ENCODE data around the gene TBX21.

DNA sequence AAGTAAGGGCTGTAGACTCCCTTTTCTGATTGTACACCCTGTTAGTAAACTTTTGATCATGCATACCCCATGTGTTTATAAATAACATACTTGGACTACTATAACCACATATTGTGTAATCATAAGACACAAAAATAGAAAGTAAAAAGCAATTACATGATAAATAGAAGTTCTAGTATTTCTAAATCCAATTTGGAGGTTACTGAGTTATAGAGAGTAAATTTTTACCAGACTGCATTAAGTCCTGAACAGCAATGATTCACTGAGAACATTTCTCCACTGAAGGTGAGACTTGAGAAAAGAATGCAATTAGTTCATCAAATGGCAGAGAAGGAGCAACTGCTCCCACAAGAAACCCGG lies 46.8 kb upstream of the TBX21 start:
- TF ChIP-seq, protein P1, sequence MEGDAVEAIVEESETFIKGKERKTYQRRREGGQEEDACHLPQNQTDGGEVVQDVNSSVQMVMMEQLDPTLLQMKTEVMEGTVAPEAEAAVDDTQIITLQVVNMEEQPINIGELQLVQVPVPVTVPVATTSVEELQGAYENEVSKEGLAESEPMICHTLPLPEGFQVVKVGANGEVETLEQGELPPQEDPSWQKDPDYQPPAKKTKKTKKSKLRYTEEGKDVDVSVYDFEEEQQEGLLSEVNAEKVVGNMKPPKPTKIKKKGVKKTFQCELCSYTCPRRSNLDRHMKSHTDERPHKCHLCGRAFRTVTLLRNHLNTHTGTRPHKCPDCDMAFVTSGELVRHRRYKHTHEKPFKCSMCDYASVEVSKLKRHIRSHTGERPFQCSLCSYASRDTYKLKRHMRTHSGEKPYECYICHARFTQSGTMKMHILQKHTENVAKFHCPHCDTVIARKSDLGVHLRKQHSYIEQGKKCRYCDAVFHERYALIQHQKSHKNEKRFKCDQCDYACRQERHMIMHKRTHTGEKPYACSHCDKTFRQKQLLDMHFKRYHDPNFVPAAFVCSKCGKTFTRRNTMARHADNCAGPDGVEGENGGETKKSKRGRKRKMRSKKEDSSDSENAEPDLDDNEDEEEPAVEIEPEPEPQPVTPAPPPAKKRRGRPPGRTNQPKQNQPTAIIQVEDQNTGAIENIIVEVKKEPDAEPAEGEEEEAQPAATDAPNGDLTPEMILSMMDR (IDR thresholded peaks at IDR 0.05 in 2 of 3, conservative IDR thresholded peaks at IDR 0.05 in 1 of 3; ENCODE audit: control insufficient read depth in 2 of 3, extremely low read depth in 1 of 3, insufficient read depth in 1 of 3, low read depth in 3 of 3, low read length in 3 of 3), result no peak
- no peak for TF ChIP-seq TAF1 (IDR thresholded peaks at IDR 0.05; ENCODE audit: borderline replicate concordance, low read depth, low read length)
- no peak for TF ChIP-seq USF2 (IDR thresholded peaks at IDR 0.05; ENCODE audit: borderline replicate concordance, low read depth, low read length)
- no peak for TF ChIP-seq SIN3A (IDR thresholded peaks at IDR 0.05; ENCODE audit: low read depth, low read length)
- no peak for TF ChIP-seq CHD2 (IDR thresholded peaks at IDR 0.05; ENCODE audit: borderline replicate concordance, low read depth, low read length)
- TF ChIP-seq POLR2AphosphoS5 (IDR thresholded peaks at IDR 0.05; ENCODE audit: low read length), result no peak
- no peak for TF ChIP-seq POLR2A (IDR thresholded peaks at IDR 0.05; ENCODE audit: low read depth, low read length)
- no peak for TF ChIP-seq FOS (IDR thresholded peaks at IDR 0.05; ENCODE audit: borderline replicate concordance, extremely low read depth, insufficient read length)
- no peak for TF ChIP-seq NFYB (IDR thresholded peaks at IDR 0.05; ENCODE audit: insufficient read depth, low read depth, low read length)
- TF ChIP-seq YBX1 (IDR thresholded peaks at IDR 0.05), result no peak
- TF ChIP-seq, protein P2, sequence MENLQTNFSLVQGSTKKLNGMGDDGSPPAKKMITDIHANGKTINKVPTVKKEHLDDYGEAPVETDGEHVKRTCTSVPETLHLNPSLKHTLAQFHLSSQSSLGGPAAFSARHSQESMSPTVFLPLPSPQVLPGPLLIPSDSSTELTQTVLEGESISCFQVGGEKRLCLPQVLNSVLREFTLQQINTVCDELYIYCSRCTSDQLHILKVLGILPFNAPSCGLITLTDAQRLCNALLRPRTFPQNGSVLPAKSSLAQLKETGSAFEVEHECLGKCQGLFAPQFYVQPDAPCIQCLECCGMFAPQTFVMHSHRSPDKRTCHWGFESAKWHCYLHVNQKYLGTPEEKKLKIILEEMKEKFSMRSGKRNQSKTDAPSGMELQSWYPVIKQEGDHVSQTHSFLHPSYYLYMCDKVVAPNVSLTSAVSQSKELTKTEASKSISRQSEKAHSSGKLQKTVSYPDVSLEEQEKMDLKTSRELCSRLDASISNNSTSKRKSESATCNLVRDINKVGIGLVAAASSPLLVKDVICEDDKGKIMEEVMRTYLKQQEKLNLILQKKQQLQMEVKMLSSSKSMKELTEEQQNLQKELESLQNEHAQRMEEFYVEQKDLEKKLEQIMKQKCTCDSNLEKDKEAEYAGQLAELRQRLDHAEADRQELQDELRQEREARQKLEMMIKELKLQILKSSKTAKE (IDR thresholded peaks at IDR 0.05; ENCODE audit: low read depth, poor library complexity, severe bottlenecking), result no peak

All from GM12878 (cell line).